Progenitor cell of endocrine pancreas (in vitro differentiated cells): ENCODE measurements around the gene PRMT7. TPM values are rescaled to one million over a fixed set of nuclear protein-coding genes. Genes with fewer than 3 reads are reported as not detected.

Experiments
- DNase-seq: peaks from one replicate; pipeline ENCODE4 v3.0.0; 2021; ENCODE audit warnings: low spot score; ENCODE audit not compliant: unreplicated experiment
- H3K27ac Mint-ChIP-seq: 2 replicates; pipeline ENCODE4 v1.8.0; 2021; ENCODE audit warnings: mild to moderate bottlenecking, moderate library complexity, mixed read lengths
- H3K27me3 Mint-ChIP-seq: 2 replicates; pipeline ENCODE4 v1.8.0; 2021; ENCODE audit warnings: mixed read lengths
- H3K36me3 Mint-ChIP-seq: 2 replicates; pipeline ENCODE4 v1.8.0; 2022; ENCODE audit warnings: mixed read lengths; ENCODE audit not compliant: insufficient read depth
- H3K4me1 Mint-ChIP-seq: 2 replicates; pipeline ENCODE4 v1.8.0; 2021; ENCODE audit warnings: low read depth, mixed read lengths
- H3K4me3 Mint-ChIP-seq: 2 replicates; pipeline ENCODE4 v1.8.0; 2021; ENCODE audit warnings: low read depth, mild to moderate bottlenecking, moderate library complexity, mixed read lengths
- H3K9me3 Mint-ChIP-seq: 2 replicates; pipeline ENCODE4 v1.8.0; 2021; ENCODE audit warnings: low read depth, mixed read lengths
- CTCF ChIP-seq: fragments of 200-600 bp; sonication (generic); IDR thresholded peaks from one replicate; pipeline ENCODE4 v1.5.0; 2021; ENCODE audit warnings: antibody characterized with exemption, mild to moderate bottlenecking; ENCODE audit not compliant: unreplicated experiment
- total RNA-seq: library from RNA; stranded (reverse); gene quantifications from 2 replicates; pipeline ENCODE4 v1.2.1, GENCODE V29; 2021

The PRMT7 gene
- total RNA-seq, 1 donor from 2014 or later: 60.0 TPM

DNA sequence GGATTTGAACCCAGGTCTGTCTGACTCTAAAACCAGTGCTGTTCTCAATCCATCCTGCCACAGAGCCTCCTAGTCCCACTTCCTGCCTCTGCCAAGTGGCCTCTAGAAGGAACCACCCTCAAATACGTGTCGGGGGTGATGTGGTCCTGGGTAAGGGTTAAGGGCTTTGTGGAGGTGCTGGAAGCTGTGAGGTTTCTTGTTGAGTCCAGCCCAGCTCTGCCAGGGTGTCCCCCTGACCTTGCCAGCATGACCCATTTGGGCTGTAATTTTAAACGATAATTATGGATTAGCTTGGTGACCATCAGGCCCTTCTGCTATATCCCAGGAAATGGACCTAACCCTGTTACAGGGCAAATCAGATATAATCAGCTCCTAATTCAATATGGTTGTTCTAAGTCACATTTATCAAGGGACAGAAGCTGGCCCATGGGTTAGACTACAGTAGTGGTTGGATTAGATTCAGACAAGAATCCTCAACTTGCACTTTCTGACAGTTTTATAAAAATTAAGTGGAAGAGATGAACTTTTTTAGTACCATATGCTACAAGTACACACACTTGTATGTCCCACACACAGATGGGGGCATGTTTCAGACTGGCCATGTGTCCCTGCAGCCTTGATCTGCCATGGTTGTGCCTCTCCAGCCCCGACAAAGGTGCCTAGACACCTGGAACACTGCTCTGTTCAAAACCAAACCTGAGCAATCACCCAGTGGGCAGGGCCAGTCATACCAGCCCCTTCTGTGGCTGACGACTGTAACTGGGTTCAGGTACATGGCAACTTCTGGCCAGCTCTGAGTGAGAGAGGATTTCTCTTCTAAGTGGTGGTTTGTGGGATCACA, 89.5 kb downstream of the PRMT7 start:
- Mint-ChIP-seq H3K27ac (no peak overlapping the region), H3K9me3 (no peaks in the 10 kb centered on the region), H3K27me3 (peaks cover 4% of the 10 kb centered on the region), H3K36me3 (no peaks in the 10 kb centered on the region), H3K4me3 (no peak overlapping the region), H3K4me1 (peaks cover 17% of the 10 kb centered on the region)
- no peak for TF ChIP-seq CTCF
- DNase-seq: no peak

DNA sequence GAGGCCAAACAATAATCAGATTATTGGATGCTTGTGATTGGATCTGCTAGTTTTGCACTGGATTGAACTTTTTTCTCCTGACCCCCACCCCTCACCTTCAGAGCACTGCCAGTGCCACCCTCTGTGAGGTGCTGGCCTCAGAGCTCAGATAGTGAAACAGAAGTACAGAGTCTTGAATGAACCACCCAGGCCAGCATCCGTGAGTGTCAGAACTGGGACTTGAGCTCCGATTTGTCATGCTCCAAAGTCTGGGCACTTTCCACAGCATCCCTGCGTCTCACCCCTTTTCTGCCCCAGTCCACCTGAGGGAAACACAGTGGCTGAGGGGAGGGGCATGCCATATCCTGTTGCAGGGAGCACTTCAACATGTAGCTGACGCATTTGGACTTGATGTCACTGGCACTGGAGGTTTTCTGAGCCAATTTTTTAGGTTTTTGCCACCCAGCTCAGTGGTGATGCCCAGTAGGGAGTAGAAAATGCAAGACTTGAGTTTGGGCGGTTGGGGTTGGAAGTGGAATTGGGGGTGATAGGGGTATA, 90.2 kb downstream of the PRMT7 start:
- H3K9me3 Mint-ChIP-seq: no peaks in the 10 kb centered on the region
- no peak overlapping the region for H3K4me3 Mint-ChIP-seq
- H3K36me3 Mint-ChIP-seq: no peaks in the 10 kb centered on the region
- H3K27me3 Mint-ChIP-seq: peaks cover 4% of the 10 kb centered on the region
- TF ChIP-seq CTCF: no peak
- no peak overlapping the region for H3K27ac Mint-ChIP-seq
- DNase-seq: no peak
- H3K4me1 Mint-ChIP-seq: peaks cover 10% of the 10 kb centered on the region

- TF ChIP-seq CTCF: no peak
- Mint-ChIP-seq H3K4me3 (no peak overlapping the region), H3K9me3 (no peaks in the 10 kb centered on the region), H3K4me1 (peaks cover 10% of the 10 kb centered on the region), H3K27ac (no peak overlapping the region), H3K27me3 (peaks cover 7% of the 10 kb centered on the region), H3K36me3 (no peaks in the 10 kb centered on the region)
- DNase-seq: no peak
Observed at GRCh38 chr16:68401871-68402747, 91.3 kb downstream of the PRMT7 start.

GRCh38 chr16:68402748-68403040, 91.9 kb downstream of the PRMT7 start:
- Mint-ChIP-seq H3K4me1 (peaks cover 7% of the 10 kb centered on the region), H3K4me3 (no peak overlapping the region), H3K9me3 (no peaks in the 10 kb centered on the region), H3K27me3 (peaks cover 7% of the 10 kb centered on the region), H3K36me3 (no peaks in the 10 kb centered on the region), H3K27ac (no peak overlapping the region)
- no peak for TF ChIP-seq CTCF
- no peak for DNase-seq

GRCh38 chr16:68403177-68403576, 92.4 kb downstream of the PRMT7 start:
- Mint-ChIP-seq H3K27ac (no peak overlapping the region), H3K9me3 (no peaks in the 10 kb centered on the region), H3K27me3 (peaks cover 7% of the 10 kb centered on the region), H3K4me3 (no peak overlapping the region), H3K36me3 (no peaks in the 10 kb centered on the region), H3K4me1 (peaks cover 6% of the 10 kb centered on the region)
- no peak for DNase-seq
- no peak for TF ChIP-seq CTCF
